ENCODE results near the gene WDR27. TPM values are rescaled to one million over a fixed set of nuclear protein-coding genes. Genes with fewer than 3 reads are reported as not detected.

The WDR27 gene
- total RNA-seq, 1 donor from 2014 or later, result 27.2 TPM

GRCh38 chr6:169583886-169584541 lies 117.8 kb downstream of the WDR27 start:
- no peak overlapping the region for H3K4me3 ChIP-seq (ENCODE audit: low read depth, low read length)
- no peak for DNase-seq (ENCODE audit: low read depth)
- TF ChIP-seq, protein P1, sequence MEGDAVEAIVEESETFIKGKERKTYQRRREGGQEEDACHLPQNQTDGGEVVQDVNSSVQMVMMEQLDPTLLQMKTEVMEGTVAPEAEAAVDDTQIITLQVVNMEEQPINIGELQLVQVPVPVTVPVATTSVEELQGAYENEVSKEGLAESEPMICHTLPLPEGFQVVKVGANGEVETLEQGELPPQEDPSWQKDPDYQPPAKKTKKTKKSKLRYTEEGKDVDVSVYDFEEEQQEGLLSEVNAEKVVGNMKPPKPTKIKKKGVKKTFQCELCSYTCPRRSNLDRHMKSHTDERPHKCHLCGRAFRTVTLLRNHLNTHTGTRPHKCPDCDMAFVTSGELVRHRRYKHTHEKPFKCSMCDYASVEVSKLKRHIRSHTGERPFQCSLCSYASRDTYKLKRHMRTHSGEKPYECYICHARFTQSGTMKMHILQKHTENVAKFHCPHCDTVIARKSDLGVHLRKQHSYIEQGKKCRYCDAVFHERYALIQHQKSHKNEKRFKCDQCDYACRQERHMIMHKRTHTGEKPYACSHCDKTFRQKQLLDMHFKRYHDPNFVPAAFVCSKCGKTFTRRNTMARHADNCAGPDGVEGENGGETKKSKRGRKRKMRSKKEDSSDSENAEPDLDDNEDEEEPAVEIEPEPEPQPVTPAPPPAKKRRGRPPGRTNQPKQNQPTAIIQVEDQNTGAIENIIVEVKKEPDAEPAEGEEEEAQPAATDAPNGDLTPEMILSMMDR (conservative IDR thresholded peaks at IDR 0.05; ENCODE audit: low read depth, low read length), result no peak

GRCh38 chr6:169579407-169580111 lies 122.3 kb downstream of the WDR27 start:
- H3K4me3 ChIP-seq (ENCODE audit: low read depth, low read length), result no peak overlapping the region
- no peak for DNase-seq (ENCODE audit: low read depth)
- TF ChIP-seq, protein P1 (conservative IDR thresholded peaks at IDR 0.05; ENCODE audit: low read depth, low read length), result no peak

GRCh38 chr6:169577974-169578373 lies 123.9 kb downstream of the WDR27 start:
- DNase-seq (ENCODE audit: low read depth), result no peak
- H3K4me3 ChIP-seq (ENCODE audit: low read depth, low read length), result peak overlapping the region; percentile 46

GRCh38 chr6:169577236-169577635 lies 124.6 kb downstream of the WDR27 start:
- TF ChIP-seq, protein P1 (conservative IDR thresholded peaks at IDR 0.05; ENCODE audit: low read depth, low read length), result no peak
- peak overlapping the region; percentile 46 for H3K4me3 ChIP-seq (ENCODE audit: low read depth, low read length)
- no peak for DNase-seq (ENCODE audit: low read depth)

More at GRCh38 chr6:169577974-169578373, 123.9 kb downstream of the WDR27 start:
- TF ChIP-seq, protein P1 (conservative IDR thresholded peaks at IDR 0.05; ENCODE audit: low read depth, low read length), result peak; percentile 12

GRCh38 chr6:169575821-169576220 lies 126.0 kb downstream of the WDR27 start:
- no peak overlapping the region for H3K4me3 ChIP-seq (ENCODE audit: low read depth, low read length)
- TF ChIP-seq, protein P1 (conservative IDR thresholded peaks at IDR 0.05; ENCODE audit: low read depth, low read length), result no peak
- no peak for DNase-seq (ENCODE audit: low read depth)

DNA sequence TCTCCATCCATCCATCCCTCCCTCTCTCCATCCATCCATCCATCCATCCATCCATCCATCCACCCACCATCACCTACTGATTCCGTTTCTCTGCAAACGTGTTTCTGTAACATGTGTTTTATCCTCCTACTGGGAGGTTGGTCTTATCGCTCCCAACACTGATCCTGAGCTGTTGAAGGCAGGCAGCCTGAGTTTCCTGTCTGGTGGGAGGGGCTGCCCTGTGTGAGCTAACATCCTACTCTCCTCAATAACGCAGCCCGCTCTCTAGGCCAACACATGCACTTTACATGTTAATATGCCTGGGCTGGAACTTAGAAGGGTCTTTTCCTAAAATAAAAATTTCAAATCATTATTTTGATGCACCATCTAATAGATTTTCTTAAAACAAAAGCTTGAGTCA lies 126.5 kb downstream of the WDR27 start:
- TF ChIP-seq, protein P1 (conservative IDR thresholded peaks at IDR 0.05; ENCODE audit: low read depth, low read length), result no peak
- DNase-seq (ENCODE audit: low read depth), result no peak
- no peak overlapping the region for H3K4me3 ChIP-seq (ENCODE audit: low read depth, low read length)
